Neutrophil (primary cell): ENCODE measurements around the gene C10orf95.
A peak's percentile ranks its signal among the peaks of the same experiment; 100 is the strongest.
"Not testable (repeated sequence)": the region's sequence is repeated elsewhere in the genome, so short reads cannot be mapped to it uniquely, and the experiment has no call there.

Experiments
- H3K27ac ChIP-seq: fragments of 200-600 bp; sonication (generic); 2 replicates; pipeline ENCODE4 v1.5.1; 2016; ENCODE audit warnings: mild to moderate bottlenecking, moderate library complexity
- H3K27me3 ChIP-seq: fragments of 200-600 bp; sonication (generic); 2 replicates; pipeline ENCODE4 v1.6.0; 2016; ENCODE audit warnings: mild to moderate bottlenecking
- H3K36me3 ChIP-seq: fragments of 200-600 bp; sonication (generic); 2 replicates; pipeline ENCODE4 v1.5.1; 2017
- H3K4me1 ChIP-seq, 2 experiments: fragments of 200-600 bp in 1 of 2; sonication (generic) in 1 of 2; 1 replicate in 1 of 2; 2 replicates in 1 of 2; pipeline versions ENCODE4 v1.5.1 to v1.6.1; 2013 to 2016; ENCODE audit warnings: low read depth in 1 of 2, low read length in 1 of 2, mild to moderate bottlenecking in 1 of 2, moderate library complexity in 1 of 2; ENCODE audit not compliant: control insufficient read depth in 1 of 2, insufficient read depth in 1 of 2
- H3K4me3 ChIP-seq, 2 experiments: fragments of 200-600 bp in 1 of 2; sonication (generic) in 1 of 2; 1 replicate in 1 of 2; 2 replicates in 1 of 2; pipeline ENCODE4 v1.5.1; 2013 to 2016; ENCODE audit warnings: low read depth in 1 of 2, low read length in 1 of 2, mild to moderate bottlenecking in 1 of 2, moderate library complexity in 1 of 2
- H3K9me3 ChIP-seq: fragments of 200-600 bp; sonication (generic); 2 replicates; pipeline ENCODE4 v1.5.1; 2016
- TF ChIP-seq, protein P1 (sequence below): fragments of 200-600 bp; sonication (generic); IDR thresholded peaks from 2 replicates; pipeline ENCODE4 v1.5.1; 2016; ENCODE audit warnings: antibody characterized with exemption

Gene C10orf95

DNA sequence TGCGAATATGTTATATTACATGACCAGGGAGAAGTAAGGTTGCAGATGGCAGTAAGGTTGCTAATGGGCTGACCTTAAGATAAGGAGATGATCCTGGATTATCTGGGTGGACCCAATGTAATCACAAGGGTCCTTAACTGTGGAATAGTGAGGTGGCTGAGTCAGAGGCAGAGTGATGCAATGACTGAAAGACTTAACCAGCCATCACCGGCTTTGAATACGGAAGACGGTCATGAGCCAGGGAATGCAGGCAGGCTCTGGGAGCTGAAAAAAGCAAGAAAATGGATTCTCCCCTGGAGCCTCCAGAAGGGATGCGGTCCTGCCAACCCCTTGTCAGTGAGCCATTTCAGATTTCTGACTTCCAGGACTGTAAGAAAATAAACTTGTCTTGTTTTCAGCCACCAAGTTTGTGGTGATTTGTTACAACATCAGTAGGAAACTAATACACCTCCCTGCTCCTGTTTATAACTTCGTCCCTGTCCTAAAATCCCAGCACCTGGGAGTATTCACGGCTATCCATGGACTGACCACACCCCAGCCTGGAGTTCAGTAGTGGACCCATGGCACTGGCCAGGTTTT is 4.6 kb upstream of the C10orf95 start:
- Histone ChIP-seq H3K27ac (peak overlapping the region; percentile 61), H3K4me1 (peaks cover 62 to 66% of the 10 kb centered on the region in 2 experiments)

DNA sequence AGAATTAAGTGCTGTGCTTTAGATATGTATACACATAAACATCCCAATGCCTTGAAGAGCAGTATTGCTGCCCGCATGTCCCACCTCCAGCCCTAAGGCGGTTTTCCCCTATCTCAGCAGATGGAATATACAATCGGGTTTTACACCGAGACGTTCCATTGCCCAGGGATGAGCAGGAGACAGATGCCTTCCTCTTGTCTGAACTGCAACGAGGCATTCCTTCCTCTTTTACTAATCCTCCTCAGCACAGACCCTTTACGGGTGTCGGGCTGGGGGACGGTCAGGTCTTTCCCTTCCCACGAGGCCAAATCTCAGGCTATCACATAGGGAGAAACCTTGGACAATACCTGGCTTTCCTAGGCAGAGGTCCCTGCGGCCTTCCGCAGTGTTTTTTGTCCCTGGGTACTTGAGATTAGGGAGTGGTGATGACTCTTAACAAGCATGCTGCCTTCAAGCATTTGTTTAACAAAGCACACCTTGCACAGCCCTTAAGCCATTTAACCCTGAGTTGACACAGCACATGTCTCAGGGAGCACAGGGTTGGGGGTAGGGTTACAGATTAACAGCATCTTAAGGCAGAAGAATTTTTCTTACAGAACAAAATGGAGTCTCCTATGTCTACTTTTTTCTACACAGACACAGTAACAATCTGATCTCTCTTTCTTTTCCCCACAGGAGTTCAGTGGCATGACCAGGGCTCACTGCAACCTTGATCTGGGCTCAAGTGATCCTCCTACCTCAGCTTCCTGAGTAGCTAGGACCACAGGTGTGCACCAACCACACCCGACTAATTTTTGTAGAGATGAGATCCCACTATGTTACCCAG is 3.5 kb upstream of the C10orf95 start:
- H3K4me1 ChIP-seq = peaks cover 65 to 67% of the 10 kb centered on the region in 2 experiments
- peak overlapping the region; percentile 58 for H3K27ac ChIP-seq
- not testable (repeated sequence) for H3K9me3 ChIP-seq, H3K36me3 ChIP-seq, H3K27me3 ChIP-seq, H3K4me3 ChIP-seq

More for the DNA sequence above, 4.6 kb upstream of the C10orf95 start:
- TF ChIP-seq, protein P1, sequence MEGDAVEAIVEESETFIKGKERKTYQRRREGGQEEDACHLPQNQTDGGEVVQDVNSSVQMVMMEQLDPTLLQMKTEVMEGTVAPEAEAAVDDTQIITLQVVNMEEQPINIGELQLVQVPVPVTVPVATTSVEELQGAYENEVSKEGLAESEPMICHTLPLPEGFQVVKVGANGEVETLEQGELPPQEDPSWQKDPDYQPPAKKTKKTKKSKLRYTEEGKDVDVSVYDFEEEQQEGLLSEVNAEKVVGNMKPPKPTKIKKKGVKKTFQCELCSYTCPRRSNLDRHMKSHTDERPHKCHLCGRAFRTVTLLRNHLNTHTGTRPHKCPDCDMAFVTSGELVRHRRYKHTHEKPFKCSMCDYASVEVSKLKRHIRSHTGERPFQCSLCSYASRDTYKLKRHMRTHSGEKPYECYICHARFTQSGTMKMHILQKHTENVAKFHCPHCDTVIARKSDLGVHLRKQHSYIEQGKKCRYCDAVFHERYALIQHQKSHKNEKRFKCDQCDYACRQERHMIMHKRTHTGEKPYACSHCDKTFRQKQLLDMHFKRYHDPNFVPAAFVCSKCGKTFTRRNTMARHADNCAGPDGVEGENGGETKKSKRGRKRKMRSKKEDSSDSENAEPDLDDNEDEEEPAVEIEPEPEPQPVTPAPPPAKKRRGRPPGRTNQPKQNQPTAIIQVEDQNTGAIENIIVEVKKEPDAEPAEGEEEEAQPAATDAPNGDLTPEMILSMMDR = no peak
- Histone ChIP-seq H3K4me3 (no peak overlapping the region), H3K36me3 (no peaks in the 10 kb centered on the region), H3K9me3 (no peaks in the 10 kb centered on the region), H3K27me3 (no peaks in the 10 kb centered on the region)

DNA sequence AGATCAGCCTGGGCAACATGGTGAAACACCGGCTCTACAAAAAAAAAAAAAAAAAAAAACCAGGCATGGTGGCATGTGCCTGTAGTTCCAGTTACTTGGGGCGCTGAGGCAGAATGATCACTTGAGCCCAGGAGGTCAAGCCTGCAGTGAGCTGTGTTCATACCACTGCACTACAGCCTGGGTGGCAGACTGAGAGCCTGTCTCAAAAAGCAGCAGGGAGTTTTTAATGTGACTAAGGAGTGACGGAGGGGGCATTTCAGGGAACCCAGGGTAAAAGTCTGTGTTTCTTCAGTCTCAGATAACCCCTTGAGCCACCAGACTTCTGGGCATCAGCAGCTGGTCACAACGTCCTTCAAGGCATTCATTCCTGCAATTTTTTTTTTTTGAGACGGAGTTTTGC is 2.2 kb upstream of the C10orf95 start:
- TF ChIP-seq, protein P1 = no peak
- Histone ChIP-seq H3K27ac (peak overlapping the region; percentile 82), H3K36me3 (no peaks in the 10 kb centered on the region), H3K27me3 (no peaks in the 10 kb centered on the region), H3K9me3 (no peaks in the 10 kb centered on the region), H3K4me1 (peaks cover 72% of the 10 kb centered on the region in 2 experiments), H3K4me3 (no peak overlapping the region)

DNA sequence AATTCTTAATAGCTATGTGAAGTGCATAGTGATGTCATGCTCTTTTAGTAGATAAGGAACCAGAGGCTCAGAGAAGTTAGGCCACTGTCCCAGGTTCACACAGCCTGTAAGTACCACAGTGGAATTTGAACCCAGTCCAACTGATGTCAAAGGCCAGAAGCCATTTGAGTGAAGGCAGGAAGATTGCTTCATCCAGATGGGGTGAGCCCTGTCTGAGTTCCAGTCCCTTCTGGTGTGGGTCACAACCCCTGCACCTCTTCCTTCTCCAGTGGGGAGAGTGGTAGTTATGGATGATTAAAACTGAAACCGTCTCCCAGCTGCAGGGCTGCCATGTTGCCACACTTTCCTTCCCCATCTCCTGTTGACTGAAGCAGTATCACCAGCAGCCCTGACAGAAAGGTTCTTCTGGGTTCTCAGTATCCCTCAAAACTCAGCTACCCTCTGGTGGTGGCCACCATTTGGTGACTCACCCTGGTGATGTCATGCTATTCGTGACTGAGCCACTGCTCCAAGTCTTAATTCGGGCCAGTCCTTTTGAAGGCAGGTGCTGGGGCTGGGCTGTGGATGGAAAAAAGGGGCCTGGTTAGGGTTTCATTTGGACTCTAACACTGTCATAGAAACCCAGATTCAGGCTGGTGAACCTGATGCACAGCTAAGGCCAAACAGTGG is 1.5 kb upstream of the C10orf95 start:
- no peak overlapping the region for H3K4me3 ChIP-seq
- no peaks in the 10 kb centered on the region for H3K27me3 ChIP-seq
- H3K36me3 ChIP-seq = no peaks in the 10 kb centered on the region
- H3K9me3 ChIP-seq = no peaks in the 10 kb centered on the region
- peaks cover 72% of the 10 kb centered on the region in 2 experiments for H3K4me1 ChIP-seq
- TF ChIP-seq, protein P1 = no peak
- peak overlapping the region; percentile 82 for H3K27ac ChIP-seq

DNA sequence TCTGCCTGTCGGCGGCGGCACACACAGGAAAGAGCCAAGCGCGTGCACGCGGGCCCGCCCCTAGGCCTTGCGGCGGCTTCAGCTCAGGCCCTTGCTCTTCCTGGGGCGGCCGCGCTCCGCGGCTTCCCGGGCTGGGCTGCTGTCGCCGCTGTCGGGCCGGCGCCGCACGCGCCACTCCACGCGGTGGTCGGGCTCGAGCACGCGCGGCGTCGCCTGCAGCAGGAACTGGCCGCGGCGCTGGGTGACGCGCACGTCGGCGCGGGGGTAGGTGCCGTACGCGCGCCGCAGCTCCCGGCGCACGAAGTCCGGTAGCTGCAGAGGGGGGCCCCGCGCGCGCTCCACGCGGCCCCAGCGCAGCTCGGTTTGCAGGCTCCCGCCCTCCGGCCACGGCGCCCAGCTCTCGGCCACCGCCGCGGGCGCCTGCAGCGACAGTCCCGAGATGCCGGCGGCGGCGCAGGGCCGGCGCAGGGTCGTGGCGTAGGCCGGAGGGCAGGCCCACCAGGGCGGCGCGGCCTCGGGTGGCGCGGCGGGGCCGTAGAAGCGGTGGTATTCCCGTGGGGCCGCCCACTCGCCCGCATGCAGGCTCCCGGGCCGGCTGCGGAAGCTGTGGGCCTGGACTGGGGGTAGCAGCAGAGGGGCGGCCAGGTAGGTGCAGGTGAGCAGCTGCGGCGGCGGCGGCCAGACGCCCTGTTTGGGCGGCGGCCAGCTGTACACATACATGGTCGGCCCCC is 804 bp downstream of the C10orf95 start:
- TF ChIP-seq, protein P1 = no peak
- Histone ChIP-seq H3K4me1 (peaks cover 56% of the 10 kb centered on the region in 2 experiments), H3K36me3 (no peaks in the 10 kb centered on the region), H3K27ac (peak overlapping the region; percentile 74), H3K9me3 (no peaks in the 10 kb centered on the region), H3K27me3 (no peaks in the 10 kb centered on the region), H3K4me3 (peak overlapping the region; percentile 83 to 85)
